ENCODE results near the gene AOPEP. TPM values are rescaled to one million over a fixed set of nuclear protein-coding genes. Genes with fewer than 3 reads are reported as not detected.
A peak's percentile ranks its signal among the peaks of the same experiment; 100 is the strongest.

Gene AOPEP
- total and polyA plus RNA-seq, 2 of the 13 experiments (the other 11 are each of a cell fraction or from before 2014, with no cell fraction given) = 22.2 to 41.6 TPM

DNA sequence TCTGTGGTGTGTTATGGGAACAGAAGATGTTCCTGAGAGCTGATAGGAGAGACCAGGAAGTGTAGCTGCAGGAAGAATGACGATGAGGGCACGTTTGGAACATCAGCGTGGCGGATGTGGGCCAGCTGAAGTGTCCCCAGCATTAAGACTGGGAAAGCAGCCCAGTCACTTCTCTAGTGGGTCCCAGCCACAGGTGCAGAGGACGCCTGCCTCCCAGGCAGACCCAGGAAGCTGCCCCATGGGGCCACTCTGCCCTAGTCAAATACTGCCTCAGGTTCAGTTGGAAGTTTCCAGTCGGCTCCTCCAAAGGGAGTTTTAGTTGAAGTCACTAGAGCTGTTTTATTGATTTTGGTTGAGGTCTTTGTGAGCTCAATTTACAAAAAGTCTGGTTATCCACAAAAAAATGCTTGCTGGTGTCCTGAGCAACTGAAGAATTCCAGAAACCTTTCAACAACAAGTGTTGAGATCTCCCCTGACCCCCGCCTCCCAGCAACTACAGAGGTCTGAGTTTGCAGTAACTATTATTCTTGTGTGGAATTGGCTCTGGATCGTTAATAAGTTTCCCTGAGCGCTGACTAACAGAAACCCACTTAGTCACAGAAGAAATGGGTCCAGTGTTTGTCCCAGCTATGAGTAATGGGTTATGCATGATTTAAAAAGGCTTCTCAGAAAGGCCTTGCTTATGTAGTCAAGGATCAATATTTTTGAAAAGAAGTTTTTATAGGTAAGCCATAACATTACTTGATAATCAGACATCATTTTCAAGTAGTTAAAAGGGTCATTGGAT lies 296.9 kb downstream of the AOPEP start (continued):
- TF ChIP-seq, protein P1, sequence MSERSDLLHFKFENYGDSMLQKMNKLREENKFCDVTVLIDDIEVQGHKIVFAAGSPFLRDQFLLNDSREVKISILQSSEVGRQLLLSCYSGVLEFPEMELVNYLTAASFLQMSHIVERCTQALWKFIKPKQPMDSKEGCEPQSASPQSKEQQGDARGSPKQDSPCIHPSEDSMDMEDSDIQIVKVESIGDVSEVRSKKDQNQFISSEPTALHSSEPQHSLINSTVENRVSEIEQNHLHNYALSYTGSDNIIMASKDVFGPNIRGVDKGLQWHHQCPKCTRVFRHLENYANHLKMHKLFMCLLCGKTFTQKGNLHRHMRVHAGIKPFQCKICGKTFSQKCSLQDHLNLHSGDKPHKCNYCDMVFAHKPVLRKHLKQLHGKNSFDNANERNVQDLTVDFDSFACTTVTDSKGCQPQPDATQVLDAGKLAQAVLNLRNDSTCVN (CRISPR knock-in tag; IDR thresholded peaks at IDR 0.05; ENCODE audit: borderline replicate concordance) = peak; percentile 99
- TF ChIP-seq ZNF383 (CRISPR knock-in tag; IDR thresholded peaks at IDR 0.05; ENCODE audit: borderline replicate concordance) (no peak), KLF13 (CRISPR knock-in tag; IDR thresholded peaks at IDR 0.05) (no peak), SMARCC2 (IDR thresholded peaks at IDR 0.05) (no peak), SALL1 (CRISPR knock-in tag; IDR thresholded peaks at IDR 0.05) (peak; percentile 81), TCF7 (IDR thresholded peaks at IDR 0.05; ENCODE audit: low read depth) (peak; percentile 85)
- TF ChIP-seq, protein P2, sequence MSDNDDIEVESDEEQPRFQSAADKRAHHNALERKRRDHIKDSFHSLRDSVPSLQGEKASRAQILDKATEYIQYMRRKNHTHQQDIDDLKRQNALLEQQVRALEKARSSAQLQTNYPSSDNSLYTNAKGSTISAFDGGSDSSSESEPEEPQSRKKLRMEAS (IDR thresholded peaks at IDR 0.05) = peak; percentile 35; the same call in 1 of the 2 replicates

DNA sequence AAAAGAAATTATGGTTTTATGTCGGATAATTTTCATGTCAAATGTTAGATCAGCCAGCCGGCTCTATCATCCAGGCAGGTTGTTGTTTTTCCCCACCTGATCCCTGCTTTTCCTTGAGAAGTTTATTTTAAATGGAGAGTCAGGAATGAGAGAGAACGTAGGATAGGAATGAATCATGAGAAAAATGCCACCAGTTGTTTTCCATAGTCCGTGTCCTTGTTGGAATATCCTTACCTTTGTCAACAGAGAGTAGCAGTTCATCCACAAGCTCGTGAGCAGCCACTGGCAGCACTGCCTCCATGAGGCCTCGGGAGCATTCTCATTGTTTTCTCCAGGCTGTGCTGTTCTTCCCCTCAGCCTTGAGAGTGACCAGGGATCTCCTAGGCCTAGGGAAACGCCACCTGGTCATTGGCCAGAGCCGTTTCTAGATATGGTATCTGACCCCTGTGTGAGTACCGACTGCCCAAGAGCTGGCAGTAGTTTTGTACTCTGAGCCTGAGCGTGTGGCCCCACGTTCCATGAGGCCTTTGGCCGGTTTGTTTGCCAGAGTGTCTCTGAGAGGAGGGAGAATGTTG lies 297.7 kb downstream of the AOPEP start:
- WGBS (ENCODE audit: low lambda C conversion rate) = 4% methylated on average over 9 of the region's 12 CpGs
- CTCF ChIA-PET (ENCODE audit: low intra/inter-chr PET ratio, low total read pairs) = no interaction called here
- H3K79me2 ChIP-seq (ENCODE audit: insufficient read depth, low read length) = peaks cover 77% of the 10 kb centered on the region
- FAIRE-seq (peak; percentile 52), ATAC-seq (peak; percentile 72), DNase-seq (ENCODE audit: low spot score) (peak; percentile 84)
- H3K4me1 ChIP-seq (ENCODE audit: insufficient read depth, low read length) = peaks cover 100% of the 10 kb centered on the region
- no peak overlapping the region for H2AFZ ChIP-seq (ENCODE audit: low read length)
- TSS peak; percentile 81 for BruUV-seq (replicated peaks)
- no peaks in the 10 kb centered on the region for H3K9me3 ChIP-seq (ENCODE audit: low read length)
- peak overlapping the region; percentile 94 for H3K27ac ChIP-seq (ENCODE audit: extremely low read length, insufficient read depth, low read length)
- no peaks in the 10 kb centered on the region for H4K20me1 ChIP-seq (ENCODE audit: insufficient read depth, low read length)
- H3K27me3 ChIP-seq (ENCODE audit: control insufficient read depth in 1 of 2, insufficient read depth in 2 of 2, low read length in 2 of 2) = no peaks in the 10 kb centered on the region
- peak overlapping the region; percentile 68 for H3K4me2 ChIP-seq (ENCODE audit: low read depth, low read length)
- H3K9ac ChIP-seq (ENCODE audit: insufficient read depth, low read depth, low read length) = peak overlapping the region; percentile 80
- peaks cover 15 to 55% of the 10 kb centered on the region in 2 experiments for H3K36me3 ChIP-seq (replicated peaks in 1 of 2; ENCODE audit: control insufficient read depth in 1 of 2, insufficient read depth in 2 of 2, low read length in 2 of 2)
- H3K4me3 ChIP-seq (replicated peaks in 1 of 3; ENCODE audit: insufficient read depth in 1 of 3, low read depth in 2 of 3, low read length in 3 of 3) = peak overlapping the region in 2 of 3 experiments; percentile 13 to 47; a peak in 2 of 6 replicates
- in situ Hi-C loops (cut with HindIII; ENCODE audit: extremely low pct_ligation_motif_present, low pct_unique_long_range_greater_than_20kb) (no loop called here), intact Hi-C loops (cut with micrococcal nuclease; ENCODE audit: unreplicated experiment) (no loop called here)
- POLR2A ChIA-PET = interaction anchor here (0.5 to 6.0 kb wide), 15 partner anchors 8 to 355 kb away, joined by 3 to 83 read pairs (median 4); partner anchors contain the start of gene AOPEP
- no peak for TF ChIP-seq TBL1XR1 (IDR thresholded peaks at IDR 0.05; ENCODE audit: borderline replicate concordance, low read length, partially characterized antibody)
- TF ChIP-seq ZNF24 (IDR thresholded peaks at IDR 0.05) = no peak
- TF ChIP-seq, protein P3, sequence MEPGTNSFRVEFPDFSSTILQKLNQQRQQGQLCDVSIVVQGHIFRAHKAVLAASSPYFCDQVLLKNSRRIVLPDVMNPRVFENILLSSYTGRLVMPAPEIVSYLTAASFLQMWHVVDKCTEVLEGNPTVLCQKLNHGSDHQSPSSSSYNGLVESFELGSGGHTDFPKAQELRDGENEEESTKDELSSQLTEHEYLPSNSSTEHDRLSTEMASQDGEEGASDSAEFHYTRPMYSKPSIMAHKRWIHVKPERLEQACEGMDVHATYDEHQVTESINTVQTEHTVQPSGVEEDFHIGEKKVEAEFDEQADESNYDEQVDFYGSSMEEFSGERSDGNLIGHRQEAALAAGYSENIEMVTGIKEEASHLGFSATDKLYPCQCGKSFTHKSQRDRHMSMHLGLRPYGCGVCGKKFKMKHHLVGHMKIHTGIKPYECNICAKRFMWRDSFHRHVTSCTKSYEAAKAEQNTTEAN (CRISPR knock-in tag; conservative IDR thresholded peaks at IDR 0.05) = no peak
- peak; percentile 40; the same call in 1 of the 2 replicates for TF ChIP-seq FOSL2 (CRISPR knock-in tag; IDR thresholded peaks at IDR 0.05)
- TF ChIP-seq NFIB (CRISPR knock-in tag; IDR thresholded peaks at IDR 0.05; ENCODE audit: borderline replicate concordance) = no peak
- TF ChIP-seq JUN (CRISPR knock-in tag; IDR thresholded peaks at IDR 0.05) = no peak
- TF ChIP-seq NR2F6 (IDR thresholded peaks at IDR 0.05) = no peak; the same call in 1 of the 2 replicates
- TF ChIP-seq NR2F6 (CRISPR knock-in tag; IDR thresholded peaks at IDR 0.05) = peak; percentile 58; the same call in 1 of the 2 replicates
- no peak for TF ChIP-seq THYN1 (CRISPR knock-in tag; IDR thresholded peaks at IDR 0.05; ENCODE audit: borderline replicate concordance, low read depth)
- TF ChIP-seq SSRP1 (CRISPR knock-in tag; IDR thresholded peaks at IDR 0.05) = no peak; the same call in 1 of the 2 replicates
- no peak for TF ChIP-seq AKAP8 (CRISPR knock-in tag; IDR thresholded peaks at IDR 0.05)
- no peak; the same call in 1 of the 2 replicates for TF ChIP-seq NCOA2 (CRISPR knock-in tag; IDR thresholded peaks at IDR 0.05)
- TF ChIP-seq ZNF432 (CRISPR knock-in tag; IDR thresholded peaks at IDR 0.05; ENCODE audit: borderline replicate concordance) = no peak
